Measurements from ENCODE around the gene COL9A1. TPM values are rescaled to one million over a fixed set of nuclear protein-coding genes. Genes with fewer than 3 reads are reported as not detected.

The COL9A1 gene
- total and polyA plus RNA-seq, 2 of the 4 experiments (the other 2 are of a cell fraction), result not detected

DNA sequence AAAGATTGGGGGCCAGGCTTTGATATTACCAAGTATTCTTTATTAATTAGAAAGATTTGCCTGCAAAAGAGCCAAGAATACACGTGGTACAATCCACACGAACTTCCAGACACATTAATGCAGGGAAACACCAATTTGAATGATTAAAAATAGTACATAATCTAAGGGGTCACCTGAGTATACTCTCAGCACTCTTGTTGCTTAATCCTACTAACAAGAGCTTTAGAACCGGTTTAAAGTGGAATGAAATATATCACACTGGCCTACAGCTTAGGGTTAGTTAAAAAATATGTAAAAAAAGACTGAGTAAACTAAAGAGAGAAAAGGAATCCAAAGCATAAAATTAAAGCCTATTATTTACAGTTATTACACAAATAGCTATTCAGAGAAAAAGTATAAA lies 49.0 kb downstream of the COL9A1 start:
- intact Hi-C loops (cut with micrococcal nuclease) (no loop called here), dilution Hi-C loops (cut with HindIII; ENCODE audit: low sequenced_read_pairs, unreplicated experiment) (no loop called here), in situ Hi-C loops (cut with MboI; ENCODE audit: low sequenced_read_pairs) (no loop called here)
- DNase-seq (no peak), ATAC-seq (ENCODE audit: low read depth) (no peak)
- H3K23ac ChIP-seq (ENCODE audit: low read depth, low read length), result no peak overlapping the region
- no peak overlapping the region for H4K8ac ChIP-seq (ENCODE audit: low read depth in 2 of 2, low read length in 2 of 2)
- no peak overlapping the region for H2BK15ac ChIP-seq (ENCODE audit: low read depth, low read length)
- no peak overlapping the region for H3K27ac ChIP-seq (ENCODE audit: insufficient read depth, low read length)
- H2AFZ ChIP-seq (replicated peaks; ENCODE audit: low read length, poor library complexity), result no peak overlapping the region
- no peaks in the 10 kb centered on the region for H3K4me1 ChIP-seq (ENCODE audit: control insufficient read depth, insufficient read depth, low read length)
- H4K20me1 ChIP-seq (ENCODE audit: insufficient read depth, low read length), result no peaks in the 10 kb centered on the region
- no peaks in the 10 kb centered on the region for H3K79me1 ChIP-seq (ENCODE audit: low read depth in 1 of 2, low read length in 2 of 2)
- H3K9ac ChIP-seq (ENCODE audit: low read depth, low read length), result no peak overlapping the region
- no peak overlapping the region for H3K4me2 ChIP-seq (ENCODE audit: low read depth, low read length)
- no peak overlapping the region for H2AK5ac ChIP-seq (ENCODE audit: low read depth, low read length)
- no CpG with 5 or more reads among the region's 3 CpGs for WGBS, 2 experiments (ENCODE audit: extremely low coverage in 2 of 2, insufficient read length in 1 of 2)
- H3K56ac ChIP-seq (ENCODE audit: extremely low read depth, insufficient read depth, low read length), result no peak overlapping the region
- no TSS peak for BruUV-seq (replicated peaks)
- H3K27me3 ChIP-seq (ENCODE audit: control insufficient read depth, insufficient read depth, low read length), result no peaks in the 10 kb centered on the region
- H3K36me3 ChIP-seq (ENCODE audit: control insufficient read depth, insufficient read depth, low read length), result no peaks in the 10 kb centered on the region
- no peak overlapping the region for H2BK5ac ChIP-seq (ENCODE audit: low read depth, low read length, poor library complexity, severe bottlenecking)
- no peak overlapping the region for H3K14ac ChIP-seq (replicated peaks; ENCODE audit: low read depth, low read length)
- no peak overlapping the region for H4K91ac ChIP-seq (ENCODE audit: insufficient read depth, low read depth, low read length)
- H3K4ac ChIP-seq (ENCODE audit: low read depth, low read length), result no peak overlapping the region
- H2BK120ac ChIP-seq (ENCODE audit: low read depth, low read length), result no peak overlapping the region
- ChIA-PET POLR2A (ENCODE audit: unreplicated experiment) (no interaction called here), CTCF (no interaction called here)
- H3K4me3 ChIP-seq (ENCODE audit: insufficient read depth, low read depth, low read length), result no peak overlapping the region
- H2AK9ac ChIP-seq (replicated peaks; ENCODE audit: low read depth, low read length, poor library complexity), result no peak overlapping the region
- H3K18ac ChIP-seq (ENCODE audit: low read depth, low read length), result no peak overlapping the region
- H4K5ac ChIP-seq (ENCODE audit: low read depth, low read length), result no peak overlapping the region
- H3K9me3 ChIP-seq (ENCODE audit: control insufficient read depth, insufficient read depth, low read length), result no peaks in the 10 kb centered on the region
- H3K9me1 ChIP-seq (ENCODE audit: insufficient read depth, low read length), result no peaks in the 10 kb centered on the region
- H2BK20ac ChIP-seq (ENCODE audit: low read depth, low read length), result no peak overlapping the region
- TF ChIP-seq, protein P1, sequence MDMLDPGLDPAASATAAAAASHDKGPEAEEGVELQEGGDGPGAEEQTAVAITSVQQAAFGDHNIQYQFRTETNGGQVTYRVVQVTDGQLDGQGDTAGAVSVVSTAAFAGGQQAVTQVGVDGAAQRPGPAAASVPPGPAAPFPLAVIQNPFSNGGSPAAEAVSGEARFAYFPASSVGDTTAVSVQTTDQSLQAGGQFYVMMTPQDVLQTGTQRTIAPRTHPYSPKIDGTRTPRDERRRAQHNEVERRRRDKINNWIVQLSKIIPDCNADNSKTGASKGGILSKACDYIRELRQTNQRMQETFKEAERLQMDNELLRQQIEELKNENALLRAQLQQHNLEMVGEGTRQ (IDR thresholded peaks at IDR 0.05; ENCODE audit: low read depth, low read length), result no peak
- TF ChIP-seq MAFK (IDR thresholded peaks at IDR 0.05; ENCODE audit: low read depth, low read length), result no peak
- no peak for TF ChIP-seq MXI1 (IDR thresholded peaks at IDR 0.05; ENCODE audit: borderline replicate concordance, low read depth, low read length)
- no peak for TF ChIP-seq CEBPB (IDR thresholded peaks at IDR 0.05; ENCODE audit: low read depth, low read length)
- no peak for TF ChIP-seq POLR2A (IDR thresholded peaks at IDR 0.05; ENCODE audit: low read depth, low read length)
- no peak for TF ChIP-seq MAZ (IDR thresholded peaks at IDR 0.05; ENCODE audit: borderline replicate concordance, low read depth, low read length)
- TF ChIP-seq CHD1 (IDR thresholded peaks at IDR 0.05; ENCODE audit: low read depth, low read length), result no peak
- no peak for TF ChIP-seq FOS (IDR thresholded peaks at IDR 0.05; ENCODE audit: low read depth, low read length)
- TF ChIP-seq RCOR1 (IDR thresholded peaks at IDR 0.05; ENCODE audit: insufficient replicate concordance, low read length), result no peak
- TF ChIP-seq, protein P2, sequence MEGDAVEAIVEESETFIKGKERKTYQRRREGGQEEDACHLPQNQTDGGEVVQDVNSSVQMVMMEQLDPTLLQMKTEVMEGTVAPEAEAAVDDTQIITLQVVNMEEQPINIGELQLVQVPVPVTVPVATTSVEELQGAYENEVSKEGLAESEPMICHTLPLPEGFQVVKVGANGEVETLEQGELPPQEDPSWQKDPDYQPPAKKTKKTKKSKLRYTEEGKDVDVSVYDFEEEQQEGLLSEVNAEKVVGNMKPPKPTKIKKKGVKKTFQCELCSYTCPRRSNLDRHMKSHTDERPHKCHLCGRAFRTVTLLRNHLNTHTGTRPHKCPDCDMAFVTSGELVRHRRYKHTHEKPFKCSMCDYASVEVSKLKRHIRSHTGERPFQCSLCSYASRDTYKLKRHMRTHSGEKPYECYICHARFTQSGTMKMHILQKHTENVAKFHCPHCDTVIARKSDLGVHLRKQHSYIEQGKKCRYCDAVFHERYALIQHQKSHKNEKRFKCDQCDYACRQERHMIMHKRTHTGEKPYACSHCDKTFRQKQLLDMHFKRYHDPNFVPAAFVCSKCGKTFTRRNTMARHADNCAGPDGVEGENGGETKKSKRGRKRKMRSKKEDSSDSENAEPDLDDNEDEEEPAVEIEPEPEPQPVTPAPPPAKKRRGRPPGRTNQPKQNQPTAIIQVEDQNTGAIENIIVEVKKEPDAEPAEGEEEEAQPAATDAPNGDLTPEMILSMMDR (conservative IDR thresholded peaks at IDR 0.05; ENCODE audit: low read depth, low read length), result no peak
- TF ChIP-seq NFE2L2 (IDR thresholded peaks at IDR 0.05; ENCODE audit: low read depth, low read length), result no peak
- no peak for TF ChIP-seq RAD21 (IDR thresholded peaks at IDR 0.05; ENCODE audit: low read length)
- no peak for TF ChIP-seq SMC3 (IDR thresholded peaks at IDR 0.05; ENCODE audit: low read depth, low read length)
- TF ChIP-seq, protein P3, sequence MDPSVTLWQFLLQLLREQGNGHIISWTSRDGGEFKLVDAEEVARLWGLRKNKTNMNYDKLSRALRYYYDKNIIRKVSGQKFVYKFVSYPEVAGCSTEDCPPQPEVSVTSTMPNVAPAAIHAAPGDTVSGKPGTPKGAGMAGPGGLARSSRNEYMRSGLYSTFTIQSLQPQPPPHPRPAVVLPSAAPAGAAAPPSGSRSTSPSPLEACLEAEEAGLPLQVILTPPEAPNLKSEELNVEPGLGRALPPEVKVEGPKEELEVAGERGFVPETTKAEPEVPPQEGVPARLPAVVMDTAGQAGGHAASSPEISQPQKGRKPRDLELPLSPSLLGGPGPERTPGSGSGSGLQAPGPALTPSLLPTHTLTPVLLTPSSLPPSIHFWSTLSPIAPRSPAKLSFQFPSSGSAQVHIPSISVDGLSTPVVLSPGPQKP (IDR thresholded peaks at IDR 0.05; ENCODE audit: borderline replicate concordance, low read depth, low read length), result no peak
- no peak for TF ChIP-seq RFX5 (IDR thresholded peaks at IDR 0.05; ENCODE audit: low read depth, low read length)
- no peak for TF ChIP-seq BHLHE40 (IDR thresholded peaks at IDR 0.05; ENCODE audit: low read depth, low read length)
